DOHH2 (cell line): ENCODE measurements around the gene SCN7A.

Source experiments
- H3F3A ChIP-seq: fragments of 200-600 bp; sonication (generic), shearing (Covaris generic); 2 replicates; pipeline ENCODE4 v1.6.0; 2016; ENCODE audit warnings: antibody characterized with exemption, mild to moderate bottlenecking; ENCODE audit not compliant: control insufficient read depth, insufficient read depth
- H3K27ac ChIP-seq: fragments of 200-600 bp; sonication (generic); 2 replicates; pipeline ENCODE4 v1.5.1; 2014; ENCODE audit warnings: low read depth, mild to moderate bottlenecking, low read length, moderate library complexity
- H3K27me3 ChIP-seq: fragments of 200-600 bp; sonication (generic); 2 replicates; pipeline ENCODE4 v1.6.1; 2014; ENCODE audit warnings: mild to moderate bottlenecking, low read length, mixed read lengths; ENCODE audit not compliant: control insufficient read depth
- H3K36me3 ChIP-seq: fragments of 200-600 bp; sonication (generic); 2 replicates; pipeline ENCODE4 v1.6.1; 2014; ENCODE audit warnings: mild to moderate bottlenecking, low read length, moderate library complexity, mixed read lengths; ENCODE audit not compliant: control insufficient read depth
- H3K4me1 ChIP-seq: fragments of 200-600 bp; sonication (generic); 2 replicates; pipeline ENCODE4 v1.6.1; 2014; ENCODE audit warnings: mild to moderate bottlenecking, low read length, mixed read lengths; ENCODE audit not compliant: control insufficient read depth
- H3K4me2 ChIP-seq: fragments of 200-600 bp; sonication (generic); 2 replicates; pipeline ENCODE4 v1.6.0; 2014; ENCODE audit warnings: mild to moderate bottlenecking, low read length, moderate library complexity
- H3K4me3 ChIP-seq: fragments of 200-600 bp; sonication (generic); 2 replicates; pipeline ENCODE4 v1.5.1; 2014; ENCODE audit warnings: mild to moderate bottlenecking, low read length, mixed read lengths
- H3K79me2 ChIP-seq: fragments of 200-600 bp; sonication (generic); 2 replicates; pipeline ENCODE4 v1.6.1; 2014; ENCODE audit warnings: mild to moderate bottlenecking, low read length, mixed read lengths; ENCODE audit not compliant: control insufficient read depth
- H3K9me2 ChIP-seq: fragments of 200-600 bp; sonication (generic); replicated peaks from 2 replicates; pipeline ENCODE4 v1.6.1; 2014; ENCODE audit warnings: mild to moderate bottlenecking, low read length, mixed read lengths; ENCODE audit not compliant: control insufficient read depth
- H3K9me3 ChIP-seq: fragments of 200-600 bp; sonication (generic); 2 replicates; pipeline ENCODE4 v1.6.1; 2014; ENCODE audit warnings: antibody characterized with exemption, low read length, mixed read lengths; ENCODE audit not compliant: control insufficient read depth, insufficient read depth
- H4K20me1 ChIP-seq: fragments of 200-600 bp; sonication (generic); 2 replicates; pipeline ENCODE4 v1.6.0; 2014; ENCODE audit warnings: low read depth, mild to moderate bottlenecking, antibody characterized with exemption, low read length, moderate library complexity; ENCODE audit not compliant: control insufficient read depth, insufficient read depth
- CTCF ChIP-seq: fragments of 200-600 bp; sonication (generic); IDR thresholded peaks from one replicate; pipeline ENCODE4 v1.5.1; 2014; ENCODE audit warnings: antibody characterized with exemption, mild to moderate bottlenecking, low read depth, low read length; ENCODE audit not compliant: poor library complexity, severe bottlenecking
- EZH2phosphoT487 ChIP-seq: fragments of 200-600 bp; sonication (generic); IDR thresholded peaks from 2 replicates; pipeline ENCODE4 v1.6.1; 2017; ENCODE audit warnings: borderline replicate concordance, mild to moderate bottlenecking, antibody characterized with exemption, low read length, moderate library complexity, mixed read lengths

Gene SCN7A

GRCh38 chr2:166365239-166365638 is 128.8 kb downstream of the SCN7A start:
- Histone ChIP-seq H3K36me3 (no peaks in the 10 kb centered on the region), H3K79me2 (no peaks in the 10 kb centered on the region), H3K27ac (no peak overlapping the region), H3K27me3 (no peaks in the 10 kb centered on the region), H4K20me1 (no peaks in the 10 kb centered on the region), H3K4me2 (no peak overlapping the region), H3K9me3 (no peaks in the 10 kb centered on the region), H3K9me2 (no peaks in the 10 kb centered on the region), H3K4me3 (no peak overlapping the region), H3F3A (no peaks in the 10 kb centered on the region), H3K4me1 (no peaks in the 10 kb centered on the region)
- no peak for TF ChIP-seq CTCF
- no peak for TF ChIP-seq EZH2phosphoT487

DNA sequence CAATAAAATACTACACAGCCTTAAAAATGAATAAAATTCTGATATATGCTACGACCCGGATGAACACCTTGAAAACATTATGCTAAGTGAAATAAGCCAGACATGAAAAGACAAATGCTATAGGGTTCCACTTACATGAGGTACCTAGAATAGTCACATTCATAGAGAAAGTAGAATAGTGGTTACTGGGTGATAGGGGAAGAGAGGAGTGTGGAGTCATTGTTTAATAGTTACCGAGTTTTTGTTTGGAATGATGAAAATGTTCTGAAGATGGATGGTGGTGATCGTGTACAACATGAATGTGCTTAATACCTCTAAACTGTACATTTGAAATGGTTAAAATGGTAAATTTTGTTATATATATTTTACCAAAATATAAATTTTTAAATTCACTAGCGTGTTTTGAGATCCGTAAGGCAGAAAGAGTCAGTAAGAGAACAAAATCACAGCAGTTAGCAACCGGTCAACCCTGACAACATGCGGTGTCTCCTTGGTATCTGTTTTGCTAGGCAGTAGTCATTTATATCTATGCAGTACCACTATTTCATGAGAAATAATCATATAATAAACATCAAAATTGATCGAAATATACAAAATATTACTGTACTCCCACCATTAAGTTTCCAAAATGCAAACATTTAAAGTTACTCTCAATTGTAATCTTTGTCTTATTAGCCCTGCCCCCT is 129.4 kb downstream of the SCN7A start:
- no peak overlapping the region for H3K27ac ChIP-seq
- H3K4me1 ChIP-seq: no peaks in the 10 kb centered on the region
- H3K36me3 ChIP-seq: no peaks in the 10 kb centered on the region
- H3K4me3 ChIP-seq: no peak overlapping the region
- H3K4me2 ChIP-seq: no peak overlapping the region
- H3F3A ChIP-seq: no peaks in the 10 kb centered on the region
- no peaks in the 10 kb centered on the region for H3K9me3 ChIP-seq
- no peaks in the 10 kb centered on the region for H3K9me2 ChIP-seq
- TF ChIP-seq CTCF (no peak), EZH2phosphoT487 (no peak)
- H4K20me1 ChIP-seq: no peaks in the 10 kb centered on the region
- no peaks in the 10 kb centered on the region for H3K79me2 ChIP-seq
- no peaks in the 10 kb centered on the region for H3K27me3 ChIP-seq

DNA sequence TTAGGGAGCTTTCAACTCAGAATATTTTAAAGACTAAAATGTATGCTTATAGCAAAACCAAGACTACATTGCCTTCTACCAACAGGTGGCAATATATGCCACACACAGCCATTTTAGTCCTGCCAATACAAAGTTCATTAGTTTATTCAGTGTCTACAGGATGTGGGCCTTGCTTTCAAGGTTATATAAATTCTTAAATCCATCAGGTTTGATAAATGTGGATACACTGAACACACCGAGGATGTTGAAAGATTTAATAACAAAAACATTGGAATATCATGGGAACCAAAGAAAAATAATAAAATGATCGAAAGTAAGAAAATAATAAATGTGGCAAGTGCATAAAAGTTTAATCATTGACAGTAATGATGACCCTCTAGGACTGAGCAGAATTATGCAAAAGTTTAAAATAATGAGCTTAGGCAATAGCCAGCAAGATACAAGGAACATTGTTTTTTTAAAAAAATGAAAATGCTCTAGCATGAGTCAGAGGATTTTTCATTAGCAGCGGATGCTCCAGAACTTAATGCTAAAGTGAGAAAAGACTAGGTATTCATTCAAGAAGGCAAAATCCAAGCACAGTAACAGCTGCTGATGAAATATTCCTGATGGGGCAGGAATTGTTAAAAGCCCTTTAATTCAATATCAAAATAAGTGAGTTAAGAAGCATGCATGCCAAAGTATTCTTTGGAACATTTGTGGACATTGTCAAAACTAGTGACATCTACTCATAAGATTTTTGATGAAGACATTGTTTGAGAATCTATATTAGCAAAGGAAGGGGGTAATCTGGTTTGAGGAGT is 132.5 kb downstream of the SCN7A start:
- Histone ChIP-seq H4K20me1 (no peaks in the 10 kb centered on the region), H3K27ac (no peak overlapping the region), H3K27me3 (no peaks in the 10 kb centered on the region), H3K9me3 (no peaks in the 10 kb centered on the region), H3F3A (no peaks in the 10 kb centered on the region), H3K4me2 (no peak overlapping the region), H3K79me2 (no peaks in the 10 kb centered on the region), H3K9me2 (no peaks in the 10 kb centered on the region), H3K36me3 (no peaks in the 10 kb centered on the region), H3K4me3 (no peak overlapping the region), H3K4me1 (no peaks in the 10 kb centered on the region)
- TF ChIP-seq EZH2phosphoT487: no peak
- peak; percentile 50 for TF ChIP-seq CTCF
